ENCODE data around the gene MGAM2.

DNA sequence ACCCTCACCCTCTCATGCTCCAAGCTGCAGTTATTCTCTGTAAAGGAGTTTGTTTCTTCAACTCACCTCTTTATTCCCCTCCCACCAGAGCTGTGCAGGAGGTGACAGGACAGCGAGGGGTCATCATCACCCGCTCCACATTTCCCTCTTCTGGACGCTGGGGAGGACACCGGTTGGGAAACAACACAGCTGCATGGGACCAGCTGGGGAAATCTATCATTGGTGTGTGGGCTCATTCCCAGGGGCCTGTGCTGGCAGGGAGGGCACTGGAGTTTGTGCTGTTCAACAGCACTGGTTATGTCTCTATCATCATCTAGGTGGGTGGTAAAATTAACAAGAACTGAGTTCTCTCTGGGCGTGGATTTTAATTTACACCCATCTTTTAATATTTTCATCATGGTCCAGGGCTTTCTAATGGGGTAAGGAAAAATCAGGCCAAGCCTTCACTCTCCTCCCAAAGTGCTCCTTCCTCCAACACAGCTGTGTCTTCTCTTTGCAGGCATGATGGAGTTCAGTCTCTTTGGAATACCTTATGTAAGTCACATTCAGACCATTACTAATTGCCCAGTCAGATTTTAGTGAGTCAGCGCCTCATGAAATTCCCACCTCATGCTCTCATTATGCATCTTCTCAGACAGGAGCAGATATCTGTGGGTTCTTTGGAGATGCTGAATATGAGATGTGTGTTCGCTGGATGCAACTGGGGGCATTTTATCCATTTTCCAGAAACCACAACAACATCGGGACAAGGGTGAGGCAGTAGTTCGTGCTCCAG lies 84.7 kb downstream of the MGAM2 start:
- TF ChIP-seq, protein P1, sequence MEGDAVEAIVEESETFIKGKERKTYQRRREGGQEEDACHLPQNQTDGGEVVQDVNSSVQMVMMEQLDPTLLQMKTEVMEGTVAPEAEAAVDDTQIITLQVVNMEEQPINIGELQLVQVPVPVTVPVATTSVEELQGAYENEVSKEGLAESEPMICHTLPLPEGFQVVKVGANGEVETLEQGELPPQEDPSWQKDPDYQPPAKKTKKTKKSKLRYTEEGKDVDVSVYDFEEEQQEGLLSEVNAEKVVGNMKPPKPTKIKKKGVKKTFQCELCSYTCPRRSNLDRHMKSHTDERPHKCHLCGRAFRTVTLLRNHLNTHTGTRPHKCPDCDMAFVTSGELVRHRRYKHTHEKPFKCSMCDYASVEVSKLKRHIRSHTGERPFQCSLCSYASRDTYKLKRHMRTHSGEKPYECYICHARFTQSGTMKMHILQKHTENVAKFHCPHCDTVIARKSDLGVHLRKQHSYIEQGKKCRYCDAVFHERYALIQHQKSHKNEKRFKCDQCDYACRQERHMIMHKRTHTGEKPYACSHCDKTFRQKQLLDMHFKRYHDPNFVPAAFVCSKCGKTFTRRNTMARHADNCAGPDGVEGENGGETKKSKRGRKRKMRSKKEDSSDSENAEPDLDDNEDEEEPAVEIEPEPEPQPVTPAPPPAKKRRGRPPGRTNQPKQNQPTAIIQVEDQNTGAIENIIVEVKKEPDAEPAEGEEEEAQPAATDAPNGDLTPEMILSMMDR (conservative IDR thresholded peaks at IDR 0.05): no peak
- TF ChIP-seq EZH2 (IDR thresholded peaks at IDR 0.05; ENCODE audit: low read depth): no peak

Data from PC-9 (cell line).